Activated T-helper 2 cell treated with anti-CD3 and anti-CD28 coated beads, Interferon-gamma antibody, Interleukin-2, Interleukin-4, amounts not matched to agents 10 μg/mL and 5 μg/mL and 100 μg/mL, durations not matched to agents 14 hours and 24 hours and 36 hours (primary cell): ENCODE results near the gene CEP72. TPM values are rescaled to one million over a fixed set of nuclear protein-coding genes. Genes with fewer than 3 reads are reported as not detected.

Source experiments
- DNase-seq: peaks from one replicate; pipeline ENCODE4 v3.0.0; 2021; ENCODE audit warnings: low spot score
- H3K27ac Mint-ChIP-seq: one replicate; pipeline ENCODE4 v1.8.0; 2021; ENCODE audit warnings: mixed read lengths
- H3K27me3 Mint-ChIP-seq: one replicate; pipeline ENCODE4 v1.8.0; 2021; ENCODE audit warnings: low read depth, mixed read lengths
- H3K36me3 Mint-ChIP-seq: one replicate; pipeline ENCODE4 v1.8.0; 2021; ENCODE audit warnings: low read depth, mixed read lengths
- H3K4me1 Mint-ChIP-seq: one replicate; pipeline ENCODE4 v1.8.0; 2021; ENCODE audit warnings: low read depth, mixed read lengths
- H3K4me3 Mint-ChIP-seq: one replicate; pipeline ENCODE4 v1.8.0; 2021; ENCODE audit warnings: low read depth, mild to moderate bottlenecking, moderate library complexity, mixed read lengths
- H3K9me3 Mint-ChIP-seq: one replicate; pipeline ENCODE4 v1.8.0; 2021; ENCODE audit warnings: mixed read lengths
- intact Hi-C: fragments of 100-400 bp; cut with micrococcal nuclease; formaldehyde crosslinking; loops from one replicate; pipeline ENCODE4 v1.15.1; 2023
- total RNA-seq: library from RNA; stranded (reverse); gene quantifications from 2 replicates; pipeline ENCODE4 v1.2.3, GENCODE V29; 2022

Gene CEP72
- total RNA-seq, 1 donor from 2014 or later: 30.2 TPM

DNA sequence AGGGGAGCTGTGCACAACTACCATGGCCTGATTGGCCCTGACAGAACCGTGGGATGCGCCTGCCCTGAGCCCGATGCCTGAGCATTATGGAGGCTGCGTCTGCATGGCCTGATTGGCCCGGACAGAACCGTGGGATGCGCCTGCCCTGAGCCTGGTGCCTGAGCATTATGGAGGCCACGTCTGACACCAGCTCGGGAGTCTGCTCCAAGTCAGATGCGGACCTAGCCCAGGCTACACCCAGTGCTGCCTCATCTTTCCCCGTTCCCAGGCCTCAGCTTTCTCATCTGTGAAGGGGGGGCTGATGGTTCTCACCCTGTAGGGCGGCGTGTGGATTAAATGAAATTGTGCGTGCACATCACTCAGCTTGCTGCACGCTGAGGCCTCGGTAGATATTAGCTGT lies 7.3 kb downstream of the CEP72 start:
- Mint-ChIP-seq H3K4me3 (no peak overlapping the region), H3K27me3 (no peaks in the 10 kb centered on the region), H3K4me1 (peaks cover 20% of the 10 kb centered on the region), H3K9me3 (no peaks in the 10 kb centered on the region), H3K27ac (no peak overlapping the region), H3K36me3 (peaks cover 68% of the 10 kb centered on the region)
- no peak for DNase-seq
- intact Hi-C loops: no loop called here

DNA sequence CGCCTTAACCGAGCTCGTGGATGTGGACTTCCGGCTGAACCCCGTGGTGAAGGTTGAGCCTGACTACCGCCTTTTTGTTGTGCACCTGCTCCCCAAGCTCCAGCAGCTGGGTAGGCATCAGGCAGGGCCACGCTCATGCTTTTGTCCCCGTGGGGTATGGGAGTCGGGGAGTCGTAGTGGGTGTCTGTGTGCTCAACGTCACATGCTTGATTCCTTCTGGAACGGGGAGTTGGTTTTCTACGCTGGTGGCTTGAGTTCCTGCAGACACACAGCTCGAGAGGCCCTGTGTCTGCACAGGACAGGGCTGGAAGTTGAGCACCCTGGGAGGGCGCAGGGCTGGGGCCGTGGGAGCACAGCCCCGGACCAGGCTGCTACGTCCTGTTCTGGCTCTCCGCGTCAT lies 8.0 kb downstream of the CEP72 start:
- Mint-ChIP-seq H3K27ac (no peak overlapping the region), H3K36me3 (peaks cover 66% of the 10 kb centered on the region), H3K4me3 (no peak overlapping the region), H3K4me1 (peaks cover 16% of the 10 kb centered on the region), H3K9me3 (no peaks in the 10 kb centered on the region), H3K27me3 (no peaks in the 10 kb centered on the region)
- intact Hi-C loops: no loop called here
- no peak for DNase-seq

DNA sequence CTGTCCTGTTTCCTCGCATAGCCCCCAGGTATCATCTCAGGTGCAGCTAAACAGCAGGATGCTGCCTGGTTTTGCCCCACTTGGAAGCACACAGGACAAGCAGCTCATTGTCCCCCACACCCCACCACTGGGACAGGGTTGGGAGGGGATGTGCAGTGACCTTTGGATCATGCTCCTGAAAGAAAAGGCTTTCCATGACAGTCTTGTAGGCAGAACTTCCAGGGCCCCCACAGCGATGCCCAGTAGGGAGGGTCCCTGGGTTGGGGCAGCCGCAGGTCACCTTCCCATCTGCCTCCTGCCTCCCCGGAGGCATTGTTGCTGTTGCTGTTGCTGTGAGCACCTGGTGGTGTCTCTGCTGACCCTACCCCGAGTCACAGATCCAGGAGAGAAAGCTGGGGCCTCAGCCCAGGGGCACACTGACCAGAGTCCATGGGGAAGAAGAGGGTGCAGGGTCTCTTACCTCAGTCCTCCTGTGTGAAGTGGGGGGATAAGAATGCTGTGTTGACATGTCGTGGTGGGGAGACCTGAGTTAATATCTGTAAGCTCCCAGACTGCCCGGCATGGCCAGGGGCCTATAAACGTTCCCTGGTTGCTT lies 8.5 kb downstream of the CEP72 start:
- H3K4me3 Mint-ChIP-seq: no peak overlapping the region
- no peak for DNase-seq
- peaks cover 65% of the 10 kb centered on the region for H3K36me3 Mint-ChIP-seq
- H3K27ac Mint-ChIP-seq: no peak overlapping the region
- intact Hi-C loops: no loop called here
- H3K9me3 Mint-ChIP-seq: no peaks in the 10 kb centered on the region
- peaks cover 12% of the 10 kb centered on the region for H3K4me1 Mint-ChIP-seq
- no peaks in the 10 kb centered on the region for H3K27me3 Mint-ChIP-seq

DNA sequence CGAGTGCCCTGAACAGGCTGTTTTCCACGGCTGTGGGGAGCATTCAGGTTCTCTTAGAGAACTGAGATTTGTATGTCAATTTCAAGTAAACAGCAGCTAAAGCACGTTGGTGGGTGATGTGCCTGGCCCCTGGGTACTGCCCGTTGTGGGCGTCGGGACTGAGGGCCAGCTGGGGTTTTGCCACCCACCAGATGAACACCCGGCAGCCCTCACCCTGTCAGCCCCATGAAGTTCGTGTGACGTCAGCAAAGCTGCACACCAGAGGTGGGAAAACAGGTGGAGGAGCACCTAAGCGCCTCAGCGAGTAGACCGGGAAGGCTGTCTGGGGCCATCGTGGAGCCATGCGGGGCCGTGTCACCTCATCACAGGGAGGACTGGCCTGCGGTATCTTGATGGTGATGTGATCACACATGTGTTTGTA lies 9.2 kb downstream of the CEP72 start:
- no peaks in the 10 kb centered on the region for H3K9me3 Mint-ChIP-seq
- peaks cover 65% of the 10 kb centered on the region for H3K36me3 Mint-ChIP-seq
- intact Hi-C loops: no loop called here
- H3K27me3 Mint-ChIP-seq: no peaks in the 10 kb centered on the region
- H3K4me3 Mint-ChIP-seq: no peak overlapping the region
- H3K27ac Mint-ChIP-seq: no peak overlapping the region
- H3K4me1 Mint-ChIP-seq: peaks cover 8% of the 10 kb centered on the region
- no peak for DNase-seq

- intact Hi-C loops: no loop called here
Observed at GRCh38 chr5:622359-622758, 10.2 kb downstream of the CEP72 start.

DNA sequence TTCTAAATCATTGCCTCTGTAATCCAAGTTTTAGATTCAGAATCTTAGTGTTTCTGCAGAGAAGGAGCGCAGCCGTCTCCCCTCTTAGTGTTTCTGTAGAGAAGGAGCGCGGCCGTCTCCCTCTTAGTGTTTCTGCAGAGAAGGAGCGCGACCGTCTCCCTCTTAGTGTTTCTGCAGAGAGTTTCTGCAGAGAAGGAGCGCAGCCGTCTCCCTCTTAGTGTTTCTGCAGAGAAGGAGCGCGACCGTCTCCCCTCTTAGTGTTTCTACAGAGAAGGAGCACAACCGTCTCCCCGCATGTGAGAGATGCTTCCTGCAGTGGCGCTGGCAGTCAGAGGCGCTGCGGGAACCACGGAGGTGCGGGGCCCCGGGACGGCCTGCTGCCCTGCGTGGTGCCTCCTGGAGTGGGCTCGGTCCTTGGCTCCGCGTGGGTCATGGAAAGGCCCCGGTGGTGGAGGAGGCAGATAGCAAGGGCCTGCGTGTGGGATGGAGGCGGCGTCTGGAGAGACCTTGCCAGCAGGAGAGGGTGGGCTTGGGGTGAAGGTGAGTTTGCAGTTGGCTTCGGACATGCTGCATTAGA lies 10.9 kb downstream of the CEP72 start:
- intact Hi-C loops: no loop called here
- peaks cover under 1% of the 10 kb centered on the region for H3K4me1 Mint-ChIP-seq

More at GRCh38 chr5:622359-622758, 10.2 kb downstream of the CEP72 start:
- H3K36me3 Mint-ChIP-seq: peaks cover 65% of the 10 kb centered on the region
- H3K9me3 Mint-ChIP-seq: no peaks in the 10 kb centered on the region
- H3K27ac Mint-ChIP-seq: no peak overlapping the region
- no peak for DNase-seq
- H3K4me1 Mint-ChIP-seq: peaks cover 2% of the 10 kb centered on the region
- no peaks in the 10 kb centered on the region for H3K27me3 Mint-ChIP-seq
- no peak overlapping the region for H3K4me3 Mint-ChIP-seq

DNA sequence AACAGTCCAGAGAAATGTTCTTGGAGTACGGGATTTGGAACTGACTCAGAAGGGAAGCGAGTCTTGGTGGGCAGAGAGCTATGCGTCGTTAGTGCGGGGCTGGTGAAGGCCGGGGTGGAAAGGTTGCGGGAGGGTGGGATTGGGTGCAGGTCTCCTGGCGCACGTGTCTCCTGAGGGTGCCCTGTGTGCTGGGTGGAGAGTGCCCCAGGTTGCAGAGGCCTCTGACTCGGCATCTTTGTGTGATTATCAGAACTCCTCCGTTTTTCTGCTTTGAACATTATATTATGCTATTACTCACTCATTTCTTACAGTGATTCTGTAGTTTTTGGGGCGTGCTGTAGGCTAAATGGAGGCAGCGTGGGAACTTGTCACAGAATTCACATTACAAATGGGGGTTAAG lies 11.4 kb downstream of the CEP72 start:
- intact Hi-C loops: no loop called here
- Mint-ChIP-seq H3K27me3 (no peaks in the 10 kb centered on the region), H3K36me3 (peaks cover 60% of the 10 kb centered on the region), H3K4me1 (no peaks in the 10 kb centered on the region), H3K4me3 (no peak overlapping the region), H3K27ac (no peak overlapping the region), H3K9me3 (no peaks in the 10 kb centered on the region)
- no peak for DNase-seq

More for the DNA sequence above, 10.9 kb downstream of the CEP72 start:
- no peak overlapping the region for H3K4me3 Mint-ChIP-seq
- H3K27ac Mint-ChIP-seq: no peak overlapping the region
- H3K9me3 Mint-ChIP-seq: no peaks in the 10 kb centered on the region
- H3K36me3 Mint-ChIP-seq: peaks cover 65% of the 10 kb centered on the region
- DNase-seq: no peak
- no peaks in the 10 kb centered on the region for H3K27me3 Mint-ChIP-seq

GRCh38 chr5:624118-624950 lies 12.2 kb downstream of the CEP72 start:
- intact Hi-C loops: no loop called here
- H3K27ac Mint-ChIP-seq: no peak overlapping the region
- H3K27me3 Mint-ChIP-seq: no peaks in the 10 kb centered on the region
- H3K36me3 Mint-ChIP-seq: peaks cover 59% of the 10 kb centered on the region
- no peak overlapping the region for H3K4me3 Mint-ChIP-seq
- DNase-seq: no peak
- H3K4me1 Mint-ChIP-seq: no peaks in the 10 kb centered on the region
- no peaks in the 10 kb centered on the region for H3K9me3 Mint-ChIP-seq

GRCh38 chr5:624951-625230 lies 12.8 kb downstream of the CEP72 start:
- intact Hi-C loops: no loop called here
- H3K36me3 Mint-ChIP-seq: peaks cover 53% of the 10 kb centered on the region
- no peak overlapping the region for H3K27ac Mint-ChIP-seq
- no peaks in the 10 kb centered on the region for H3K4me1 Mint-ChIP-seq
- H3K4me3 Mint-ChIP-seq: no peak overlapping the region
- H3K27me3 Mint-ChIP-seq: no peaks in the 10 kb centered on the region
- DNase-seq: no peak
- H3K9me3 Mint-ChIP-seq: no peaks in the 10 kb centered on the region

GRCh38 chr5:625516-625915 lies 13.4 kb downstream of the CEP72 start:
- intact Hi-C loops: no loop called here
- Mint-ChIP-seq H3K27ac (no peak overlapping the region), H3K9me3 (no peaks in the 10 kb centered on the region), H3K27me3 (no peaks in the 10 kb centered on the region), H3K36me3 (peaks cover 47% of the 10 kb centered on the region), H3K4me3 (no peak overlapping the region), H3K4me1 (no peaks in the 10 kb centered on the region)
- DNase-seq: no peak

- no peaks in the 10 kb centered on the region for H3K9me3 Mint-ChIP-seq
- no peaks in the 10 kb centered on the region for H3K4me1 Mint-ChIP-seq
- DNase-seq: no peak
- intact Hi-C loops: no loop called here
- no peaks in the 10 kb centered on the region for H3K27me3 Mint-ChIP-seq
- no peak overlapping the region for H3K27ac Mint-ChIP-seq
- no peak overlapping the region for H3K4me3 Mint-ChIP-seq
- peaks cover 40% of the 10 kb centered on the region for H3K36me3 Mint-ChIP-seq
Observed at GRCh38 chr5:626850-627249, 14.7 kb downstream of the CEP72 start.

GRCh38 chr5:627840-628239 lies 15.7 kb downstream of the CEP72 start:
- no peak for DNase-seq
- peaks cover 35% of the 10 kb centered on the region for H3K36me3 Mint-ChIP-seq
- intact Hi-C loops: no loop called here
- no peak overlapping the region for H3K27ac Mint-ChIP-seq
- no peaks in the 10 kb centered on the region for H3K27me3 Mint-ChIP-seq
- H3K9me3 Mint-ChIP-seq: no peaks in the 10 kb centered on the region
- H3K4me1 Mint-ChIP-seq: no peaks in the 10 kb centered on the region
- no peak overlapping the region for H3K4me3 Mint-ChIP-seq
